Measurements from ENCODE around the gene KCNH2.

Gene KCNH2

GRCh38 chr7:150959739-150960734 is 18.1 kb downstream of the KCNH2 start:
- DNase-seq (ENCODE audit: low spot score): no peak

- DNase-seq (ENCODE audit: low spot score): no peak
Observed at GRCh38 chr7:150959081-150959480, 19.0 kb downstream of the KCNH2 start.

GRCh38 chr7:150958597-150958996 is 19.5 kb downstream of the KCNH2 start:
- DNase-seq (ENCODE audit: low spot score): no peak

GRCh38 chr7:150958062-150958552 is 20.0 kb downstream of the KCNH2 start:
- DNase-seq (ENCODE audit: low spot score): no peak

GRCh38 chr7:150957133-150958020 is 20.7 kb downstream of the KCNH2 start:
- DNase-seq (ENCODE audit: low spot score): no peak

GRCh38 chr7:150956395-150957132 is 21.6 kb downstream of the KCNH2 start:
- DNase-seq (ENCODE audit: low spot score): no peak

GRCh38 chr7:150955519-150956394 is 22.4 kb downstream of the KCNH2 start:
- no peak for DNase-seq (ENCODE audit: low spot score)

GRCh38 chr7:150954986-150955518 is 23.1 kb downstream of the KCNH2 start:
- no peak for DNase-seq (ENCODE audit: low spot score)

- DNase-seq (ENCODE audit: low spot score): no peak
Observed at GRCh38 chr7:150954201-150954985, 23.7 kb downstream of the KCNH2 start.

GRCh38 chr7:150953061-150953997 is 24.8 kb downstream of the KCNH2 start:
- no peak for DNase-seq (ENCODE audit: low spot score)

GRCh38 chr7:150952331-150953050 is 25.6 kb downstream of the KCNH2 start:
- DNase-seq (ENCODE audit: low spot score): no peak

- DNase-seq (ENCODE audit: low spot score): no peak
Observed at GRCh38 chr7:150951521-150951920, 26.6 kb downstream of the KCNH2 start.

- no peak for DNase-seq (ENCODE audit: low spot score)
Observed at GRCh38 chr7:150951181-150951520, 27.0 kb downstream of the KCNH2 start.

GRCh38 chr7:150950496-150951180 is 27.5 kb downstream of the KCNH2 start:
- no peak for DNase-seq (ENCODE audit: low spot score)

GRCh38 chr7:150949971-150950491 is 28.1 kb downstream of the KCNH2 start:
- DNase-seq (ENCODE audit: low spot score): no peak

GRCh38 chr7:150949564-150949963 is 28.6 kb downstream of the KCNH2 start:
- no peak for DNase-seq (ENCODE audit: low spot score)

- no peak for DNase-seq (ENCODE audit: low spot score)
Observed at GRCh38 chr7:150948791-150949251, 29.3 kb downstream of the KCNH2 start.
